BE2C (cell line): ENCODE results near the gene MRPS5.

Experiments
- DNase-seq: peaks from one replicate; pipeline ENCODE4 v3.0.0-alpha.2; 2020
- H3K27me3 ChIP-seq: fragments of 250-450 bp; sonication (Bioruptor Pico); 2 replicates; pipeline ENCODE4 v1.5.1; 2020; ENCODE audit warnings: mild to moderate bottlenecking
- H3K36me3 ChIP-seq: fragments of 250-450 bp; sonication (Bioruptor Pico); 2 replicates; pipeline ENCODE4 v1.5.1; 2020; ENCODE audit warnings: mild to moderate bottlenecking
- H3K4me1 ChIP-seq: fragments of 250-450 bp; sonication (Bioruptor Pico); 2 replicates; pipeline ENCODE4 v1.5.1; 2020
- H3K4me3 ChIP-seq: 2 replicates; pipeline ENCODE4 v1.5.1; 2011; ENCODE audit warnings: low read depth, low read length
- H3K9me3 ChIP-seq: fragments of 250-450 bp; sonication (Bioruptor Pico); 2 replicates; pipeline ENCODE4 v1.5.1; 2020
- CTCF ChIP-seq: IDR thresholded peaks from 2 replicates; pipeline ENCODE4 v1.5.1; 2012; ENCODE audit warnings: mild to moderate bottlenecking, low read depth, low read length

The MRPS5 gene

GRCh38 chr2:95158891-95159619 is 37.4 kb upstream of the MRPS5 start:
- Histone ChIP-seq H3K4me1 (no peaks in the 10 kb centered on the region), H3K36me3 (no peaks in the 10 kb centered on the region), H3K4me3 (peak overlapping the region; percentile 64), H3K27me3 (no peaks in the 10 kb centered on the region), H3K9me3 (no peaks in the 10 kb centered on the region)
- peak; percentile 19 for DNase-seq
- TF ChIP-seq CTCF = no peak

- Histone ChIP-seq H3K36me3 (no peaks in the 10 kb centered on the region), H3K4me3 (peak overlapping the region; percentile 64), H3K4me1 (no peaks in the 10 kb centered on the region), H3K27me3 (no peaks in the 10 kb centered on the region), H3K9me3 (no peaks in the 10 kb centered on the region)
- no peak for DNase-seq
- TF ChIP-seq CTCF = no peak
These were observed 36.8 kb upstream of the MRPS5 start for GRCh38 chr2:95158441-95158840.

DNA sequence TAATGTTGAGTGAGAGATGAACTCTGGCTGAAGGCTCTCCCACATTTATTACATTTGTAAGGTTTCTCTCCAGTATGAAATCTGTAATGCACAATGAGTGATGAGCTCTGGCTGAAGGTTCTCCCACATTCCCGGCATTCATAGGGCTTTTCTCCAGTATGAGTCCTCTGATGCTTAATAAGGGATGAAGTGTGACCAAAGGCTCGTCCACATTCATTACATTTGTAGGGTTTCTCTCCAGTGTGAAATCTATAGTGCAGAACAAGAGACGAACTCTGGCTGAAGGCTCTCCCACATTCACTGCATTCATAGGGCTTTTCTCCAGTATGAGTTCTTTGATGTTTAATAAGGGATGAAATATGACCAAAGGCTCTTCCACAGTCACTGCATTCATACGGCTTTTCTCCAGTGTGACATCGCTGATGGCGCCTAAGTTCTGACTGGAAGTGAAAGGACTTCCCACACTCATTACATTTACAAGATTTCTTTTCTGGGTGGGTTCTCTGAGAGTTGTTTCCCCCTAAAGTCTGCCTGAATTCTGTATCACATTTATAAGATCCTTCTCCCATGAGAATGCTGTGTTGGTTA is 27.9 kb upstream of the MRPS5 start:
- no peak overlapping the region for H3K4me3 ChIP-seq
- TF ChIP-seq CTCF = no peak
- DNase-seq = no peak
- H3K9me3 ChIP-seq = no peaks in the 10 kb centered on the region
- H3K36me3 ChIP-seq = no peaks in the 10 kb centered on the region
- H3K4me1 ChIP-seq = no peaks in the 10 kb centered on the region
- no peaks in the 10 kb centered on the region for H3K27me3 ChIP-seq

DNA sequence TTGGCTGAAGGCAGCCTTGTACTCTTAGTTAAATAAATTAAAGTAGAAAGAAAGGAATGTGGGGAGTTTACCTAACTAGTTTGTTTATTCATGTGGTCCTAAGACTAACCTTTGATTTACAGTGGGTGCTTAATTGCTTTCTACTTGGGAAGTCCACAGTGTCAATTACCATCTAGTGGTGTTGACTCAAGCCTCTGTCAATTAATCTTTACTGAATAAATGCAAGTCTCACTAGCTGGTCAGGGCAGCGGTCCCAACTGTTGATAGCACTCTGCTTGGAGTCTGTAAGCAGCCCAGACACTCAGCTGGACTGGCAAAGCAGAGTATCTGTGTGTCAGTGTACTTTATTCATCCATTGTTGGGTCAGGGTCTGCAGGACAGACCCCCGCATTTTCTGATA is 22.2 kb upstream of the MRPS5 start:
- TF ChIP-seq CTCF = no peak
- H3K36me3 ChIP-seq = no peaks in the 10 kb centered on the region
- H3K4me1 ChIP-seq = no peaks in the 10 kb centered on the region
- H3K27me3 ChIP-seq = no peaks in the 10 kb centered on the region
- no peak for DNase-seq
- H3K9me3 ChIP-seq = no peaks in the 10 kb centered on the region
- no peak overlapping the region for H3K4me3 ChIP-seq

DNA sequence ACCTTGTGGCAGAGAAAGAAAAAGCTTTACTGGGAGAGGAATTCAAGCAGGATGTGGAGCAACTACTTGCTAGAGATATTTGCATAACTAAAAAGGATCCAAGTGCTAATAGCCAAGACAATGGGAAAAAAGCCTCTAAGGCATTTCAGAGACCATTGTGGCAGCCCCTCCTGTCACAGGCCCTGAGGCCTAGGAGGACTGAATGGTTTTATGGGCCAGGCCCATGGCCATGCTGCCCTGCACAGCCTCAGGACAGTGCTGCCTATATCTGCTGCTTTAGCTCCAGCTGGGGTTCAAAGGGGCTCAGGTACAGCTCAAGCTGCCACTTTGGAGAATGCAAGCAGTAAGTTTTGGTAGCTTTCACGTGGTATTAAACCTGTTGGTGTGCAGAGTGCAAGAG is 17.1 kb upstream of the MRPS5 start:
- no peaks in the 10 kb centered on the region for H3K36me3 ChIP-seq
- no peak overlapping the region for H3K4me3 ChIP-seq
- H3K4me1 ChIP-seq = no peaks in the 10 kb centered on the region
- no peaks in the 10 kb centered on the region for H3K9me3 ChIP-seq
- no peak for DNase-seq
- H3K27me3 ChIP-seq = no peaks in the 10 kb centered on the region
- TF ChIP-seq CTCF = no peak

- no peak for DNase-seq
- no peaks in the 10 kb centered on the region for H3K27me3 ChIP-seq
- H3K36me3 ChIP-seq = no peaks in the 10 kb centered on the region
- no peaks in the 10 kb centered on the region for H3K9me3 ChIP-seq
- no peak for TF ChIP-seq CTCF
- no peaks in the 10 kb centered on the region for H3K4me1 ChIP-seq
- H3K4me3 ChIP-seq = peak overlapping the region; percentile 81
These were observed 566 bp upstream of the MRPS5 start for GRCh38 chr2:95122197-95122551.
